ENCODE data around the gene TCEA2.

GRCh38 chr20:64077541-64077875 is 14.5 kb downstream of the TCEA2 start:
- no peak for TF ChIP-seq CTCF (IDR thresholded peaks at IDR 0.05; ENCODE audit: insufficient read depth, low read length, poor library complexity, severe bottlenecking)
- TF ChIP-seq EZH2phosphoT487 (conservative IDR thresholded peaks at IDR 0.05; ENCODE audit: low read length): no peak
